NCI-H1092 treated with DMSO at 0.1 percent for 48 hours (cell line): ENCODE data around the gene BZW2.
"Not testable (repeated sequence)": the region's sequence is repeated elsewhere in the genome, so short reads cannot be mapped to it uniquely, and the experiment has no call there.

Experiments
- DNase-seq: peaks from one replicate; lab custom pipeline; 2025; lab: John Stamatoyannopoulos, UW

BZW2 gene

DNA sequence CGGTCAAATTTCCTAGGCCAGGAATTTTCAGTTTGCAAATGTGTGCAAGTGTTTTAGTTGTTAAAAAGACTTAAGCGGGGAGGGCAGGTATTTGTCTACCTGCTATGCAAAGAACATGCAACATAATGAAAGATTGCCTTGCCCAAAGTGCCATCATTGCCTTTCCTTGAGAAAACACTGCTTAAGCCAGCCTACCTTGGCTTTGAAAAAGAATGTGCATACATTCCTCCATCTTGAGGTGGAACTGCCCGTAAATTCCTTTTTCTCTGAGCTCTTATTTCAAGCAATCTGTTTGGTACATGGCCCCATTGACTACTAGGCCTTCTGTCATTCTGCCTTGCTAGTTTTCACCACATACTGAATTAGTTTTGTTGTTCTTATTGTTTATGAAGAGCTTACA lies 29.3 kb downstream of the BZW2 start:
- no peak for DNase-seq

DNA sequence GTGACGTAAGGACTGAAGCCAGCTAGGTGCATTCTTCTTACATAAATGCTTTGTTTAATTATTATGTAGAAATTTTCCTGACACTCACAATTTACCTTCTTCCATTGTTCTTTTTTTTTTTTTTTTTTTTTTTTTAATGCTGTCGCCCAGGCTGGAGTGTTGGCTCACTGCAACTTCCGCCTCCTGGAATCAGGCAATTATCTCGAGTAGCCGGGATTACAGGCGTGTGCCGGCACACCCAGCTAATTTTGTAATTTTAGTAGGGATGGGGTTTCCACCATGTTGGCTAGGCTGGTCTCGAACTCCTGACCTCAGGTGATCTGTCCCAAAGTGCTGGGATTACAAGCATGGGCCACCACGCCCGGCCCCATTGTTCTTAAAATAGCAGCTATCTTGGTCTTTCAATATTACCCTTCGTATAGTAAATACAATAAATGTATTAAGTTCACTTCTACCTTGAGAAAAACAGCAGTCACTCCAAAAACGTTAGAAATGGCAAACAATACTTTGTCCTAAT lies 32.1 kb downstream of the BZW2 start:
- no peak for DNase-seq

DNA sequence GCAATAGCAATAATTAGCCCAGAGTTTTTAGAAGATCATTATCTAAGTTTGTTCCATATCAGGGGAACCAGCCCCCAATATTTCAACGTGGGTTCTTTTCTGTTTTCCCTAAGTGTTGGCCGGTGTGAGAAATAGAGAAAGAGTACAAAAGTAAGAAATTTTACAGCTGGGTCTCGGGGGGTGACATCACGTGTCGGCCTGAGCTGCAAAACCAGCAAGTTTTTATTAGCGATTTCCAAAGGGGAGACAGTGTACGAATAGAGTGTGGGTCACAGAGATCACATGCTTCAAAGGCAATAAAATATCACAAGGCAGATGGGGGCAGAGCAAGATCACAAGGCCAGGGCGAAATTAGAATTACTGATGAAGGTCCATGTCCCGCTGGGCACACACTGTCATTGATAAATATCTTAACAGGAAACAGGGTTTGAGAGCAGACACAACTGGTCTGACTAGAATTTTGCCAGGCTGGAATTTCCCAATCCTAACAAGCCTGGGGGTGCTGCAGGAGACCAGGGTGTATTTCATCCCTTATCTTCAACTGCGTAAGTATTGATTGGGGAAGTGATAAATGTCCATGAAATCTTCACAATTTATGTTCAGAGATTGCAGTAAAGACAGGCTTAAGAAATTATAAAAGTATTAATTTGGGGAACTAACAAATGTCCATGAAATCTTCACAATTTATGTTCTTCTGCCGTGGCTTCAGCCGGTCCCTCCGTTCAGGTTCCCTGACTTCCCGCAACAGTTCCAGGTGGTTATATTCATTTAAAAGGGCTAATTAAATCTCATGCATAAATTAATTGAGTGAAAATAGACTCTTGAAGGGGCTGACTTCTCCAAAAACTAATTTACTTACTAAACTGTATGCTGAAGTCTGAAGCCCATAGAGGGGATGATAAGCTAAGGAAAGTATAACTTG lies 32.9 kb downstream of the BZW2 start:
- not testable (repeated sequence) for DNase-seq

DNA sequence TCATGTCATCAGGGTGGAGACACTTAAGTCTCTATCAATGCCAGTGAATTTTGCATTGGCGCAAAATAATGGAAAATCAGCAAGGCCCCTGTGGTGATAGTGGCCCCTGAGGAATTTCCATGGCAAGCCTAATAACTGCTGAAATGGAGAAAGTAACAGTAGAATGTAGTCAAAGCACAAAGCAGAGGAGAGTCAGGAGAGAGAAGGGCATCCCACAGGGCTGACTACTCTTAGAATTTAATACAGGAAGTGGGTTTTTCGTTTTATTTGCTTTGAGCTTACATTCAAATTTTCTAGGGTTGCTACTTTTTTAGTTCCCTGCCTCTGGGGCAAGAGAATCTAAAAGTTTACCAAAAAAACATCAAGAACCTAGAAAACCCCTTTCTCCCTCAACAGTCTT lies 39.0 kb downstream of the BZW2 start:
- no peak for DNase-seq

DNA sequence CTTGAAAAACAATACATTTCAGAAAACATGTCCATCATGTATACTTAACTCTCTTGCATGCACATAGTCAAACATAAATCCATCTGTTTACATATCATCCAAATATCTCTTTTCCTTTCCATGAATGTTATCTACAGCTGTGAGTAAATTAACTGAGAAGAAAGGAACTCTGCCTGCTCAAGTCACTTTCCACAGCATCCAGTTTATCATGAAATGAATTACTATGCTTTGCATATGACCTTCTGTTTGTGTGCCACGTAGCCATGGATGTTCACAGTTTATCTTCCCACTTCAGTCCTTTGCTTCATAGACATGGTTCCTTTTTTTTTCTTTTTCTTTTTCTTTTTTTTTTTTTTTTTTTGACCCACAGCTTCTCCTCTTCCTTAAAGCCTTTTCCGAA lies 39.6 kb downstream of the BZW2 start:
- no peak for DNase-seq

DNA sequence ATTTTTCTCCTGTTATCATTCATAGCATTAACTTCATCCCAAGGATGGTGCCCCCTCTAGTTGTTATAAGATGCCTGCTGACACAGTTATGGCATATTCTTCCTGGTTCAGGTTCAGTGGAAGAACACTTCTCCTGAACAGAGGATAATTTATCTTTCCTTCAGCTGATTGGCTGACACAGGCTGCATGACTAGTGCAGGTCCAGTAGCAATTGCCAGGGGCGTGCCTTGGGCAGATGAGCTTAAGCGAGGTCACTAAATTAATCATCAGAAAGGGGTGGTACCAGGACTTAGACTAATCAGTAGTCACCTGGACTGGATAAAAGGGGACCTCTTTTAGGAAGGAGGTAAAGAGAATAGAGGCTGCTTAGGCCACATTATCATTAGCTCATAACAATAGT lies 42.3 kb downstream of the BZW2 start:
- no peak for DNase-seq

DNA sequence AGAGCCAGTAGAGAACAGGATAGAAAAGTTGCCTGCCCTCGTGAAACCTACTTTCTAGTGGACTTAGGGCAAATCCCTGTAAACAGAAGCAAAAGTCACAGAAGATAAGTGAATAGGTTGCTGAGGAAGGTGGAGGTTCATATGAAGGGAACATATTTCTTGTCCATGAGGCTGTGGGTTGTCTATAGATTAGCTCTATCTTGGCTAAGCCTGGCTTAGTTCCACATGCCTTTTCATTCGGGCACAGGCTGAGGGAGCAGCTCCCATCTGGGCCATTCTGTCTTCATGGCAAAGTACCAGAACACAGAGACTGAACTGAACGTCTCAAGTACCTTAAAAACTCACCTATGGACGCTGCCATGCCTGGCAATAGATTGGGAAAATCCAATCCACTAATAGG lies 45.3 kb downstream of the BZW2 start:
- no peak for DNase-seq

DNA sequence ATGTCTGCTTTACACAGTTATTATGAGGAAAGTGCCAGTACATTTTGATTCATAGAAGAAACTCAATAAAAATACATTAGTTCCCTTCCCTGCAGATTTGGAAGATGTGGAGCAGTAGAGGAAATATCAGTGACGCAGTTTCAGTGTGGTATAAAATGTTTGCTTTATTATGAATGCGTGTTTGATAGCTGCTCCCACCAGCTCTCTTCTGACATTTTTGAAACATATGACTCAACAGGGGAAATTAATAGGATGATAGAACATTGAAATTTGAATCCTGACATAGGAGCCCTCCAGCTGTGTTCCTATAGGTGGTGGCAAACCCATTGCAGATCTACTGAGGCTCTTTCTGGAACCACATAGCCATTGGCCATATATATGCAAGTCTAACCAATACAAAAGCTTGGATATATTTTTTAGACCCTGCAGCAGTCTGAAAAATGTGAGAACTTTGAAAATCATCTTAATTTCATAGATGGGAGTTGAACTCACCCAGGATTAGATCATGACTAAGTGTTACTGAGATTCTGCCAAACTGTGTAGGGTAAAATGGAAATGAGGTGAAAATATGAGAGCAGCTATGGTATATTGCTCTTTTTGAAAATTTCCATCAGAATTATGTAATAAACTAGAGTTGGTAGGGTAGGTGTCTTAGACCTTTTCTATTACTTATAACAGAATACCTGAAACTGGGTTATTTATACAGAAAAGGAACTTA lies 47.8 kb downstream of the BZW2 start:
- DNase-seq, result no peak

DNA sequence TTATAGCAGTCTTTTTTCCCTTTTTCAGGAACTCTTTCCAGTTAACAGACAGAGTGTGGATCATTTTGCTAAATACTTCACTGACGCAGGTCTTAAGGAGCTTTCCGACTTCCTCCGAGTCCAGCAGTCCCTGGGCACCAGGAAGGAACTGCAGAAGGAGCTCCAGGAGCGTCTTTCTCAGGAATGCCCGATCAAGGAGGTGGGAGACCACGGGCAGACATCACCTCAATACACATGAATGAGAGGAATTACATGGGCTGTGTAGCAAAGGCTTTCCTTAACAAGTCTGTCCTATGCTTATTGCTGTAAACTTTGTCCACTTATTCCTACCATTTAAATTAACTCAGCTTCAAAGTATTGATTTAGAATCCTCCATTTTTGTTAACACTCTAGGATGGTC lies 48.8 kb downstream of the BZW2 start:
- DNase-seq, result no peak

DNA sequence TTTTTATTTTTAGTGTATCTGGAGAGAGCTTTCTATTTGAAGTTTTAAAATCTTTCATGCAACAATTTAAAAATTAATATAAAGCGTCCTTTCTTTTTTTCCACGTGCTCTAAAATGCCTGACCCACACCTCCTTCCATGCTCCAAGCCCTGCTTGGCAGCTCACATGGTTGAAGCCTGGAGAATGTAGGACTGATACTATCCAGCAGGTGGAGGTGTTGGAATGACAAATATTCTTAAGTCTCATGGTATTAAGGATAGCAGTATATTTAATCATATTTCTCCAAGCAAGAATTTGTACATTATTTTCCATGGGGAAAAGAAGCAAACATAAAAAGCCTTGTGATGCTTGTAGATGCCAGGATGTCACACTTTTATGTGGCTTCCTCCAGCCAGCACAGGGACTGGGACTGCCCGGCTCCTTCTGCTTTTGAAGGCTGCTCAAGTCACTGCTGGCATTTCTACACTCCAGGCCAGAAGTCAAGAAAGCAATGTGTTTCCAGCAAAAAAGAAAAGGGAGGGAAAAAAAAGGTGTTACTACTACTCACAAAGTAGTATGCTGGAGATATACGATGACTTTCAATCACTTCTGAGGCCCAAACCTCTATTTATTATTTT lies 49.7 kb downstream of the BZW2 start:
- peak; percentile 54 for DNase-seq

DNA sequence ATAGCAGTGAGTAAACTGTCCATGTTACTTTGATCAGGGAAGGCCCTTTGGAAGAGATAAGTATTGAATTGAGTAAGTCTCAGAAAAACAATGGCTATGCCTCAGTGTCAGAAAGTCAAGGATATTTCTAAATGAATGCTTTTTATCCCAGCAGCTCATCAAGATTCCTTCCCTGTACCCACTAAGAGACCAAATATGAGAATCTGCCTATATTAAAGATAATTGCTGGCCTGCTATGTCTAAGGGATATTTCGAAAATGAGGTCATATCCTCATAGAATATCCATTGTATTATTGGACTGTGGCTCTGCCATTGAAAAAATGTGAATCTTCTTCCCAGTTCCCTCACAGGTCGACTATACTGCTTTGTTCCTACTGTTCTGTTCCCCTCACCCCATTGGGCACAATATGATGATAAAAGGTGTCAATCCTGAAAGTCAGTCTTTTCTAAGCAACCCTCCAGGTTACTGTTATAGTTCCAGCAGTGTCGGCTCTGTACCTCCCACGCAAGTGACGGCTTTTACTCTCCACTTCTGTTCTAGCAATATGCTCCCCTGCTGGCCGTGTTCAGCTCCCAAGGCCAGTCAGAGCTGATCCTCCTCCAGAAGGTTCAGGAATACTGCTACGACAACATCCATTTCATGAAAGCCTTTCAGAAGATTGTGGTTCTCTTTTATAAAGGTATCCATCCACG lies 51.7 kb downstream of the BZW2 start:
- no peak for DNase-seq

DNA sequence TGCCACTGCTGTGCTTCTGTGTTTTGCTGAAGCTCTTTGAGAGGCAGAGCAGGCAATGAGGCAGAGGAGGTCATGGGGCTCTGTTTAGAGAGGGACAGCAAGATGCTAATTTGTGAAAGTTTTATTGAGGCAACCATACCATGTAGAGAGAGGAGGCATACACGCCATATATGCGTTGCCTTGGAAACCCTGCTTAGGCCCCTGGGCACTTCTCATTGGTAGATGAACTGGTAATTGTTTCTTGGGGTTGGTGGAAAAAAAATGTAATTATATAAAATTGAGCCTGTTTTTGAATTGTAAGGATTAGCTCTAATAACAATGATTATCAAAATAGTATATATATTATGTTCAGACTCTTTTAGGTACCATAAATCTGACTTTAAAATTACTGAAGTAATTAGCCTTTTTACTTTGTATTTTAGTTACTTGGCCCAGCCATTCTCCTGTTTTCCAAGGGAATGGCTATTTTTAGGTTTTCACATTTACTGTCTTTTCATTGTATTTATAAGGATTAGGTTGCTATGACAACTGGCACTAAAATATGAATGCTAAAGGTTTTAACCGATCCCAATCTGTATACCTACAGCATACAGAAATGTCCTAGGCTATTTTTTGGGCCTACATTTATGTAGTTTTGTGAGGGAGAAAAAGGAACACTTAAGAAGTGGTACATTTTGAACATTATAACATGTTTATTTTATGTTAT lies 52.4 kb downstream of the BZW2 start:
- no peak for DNase-seq

DNA sequence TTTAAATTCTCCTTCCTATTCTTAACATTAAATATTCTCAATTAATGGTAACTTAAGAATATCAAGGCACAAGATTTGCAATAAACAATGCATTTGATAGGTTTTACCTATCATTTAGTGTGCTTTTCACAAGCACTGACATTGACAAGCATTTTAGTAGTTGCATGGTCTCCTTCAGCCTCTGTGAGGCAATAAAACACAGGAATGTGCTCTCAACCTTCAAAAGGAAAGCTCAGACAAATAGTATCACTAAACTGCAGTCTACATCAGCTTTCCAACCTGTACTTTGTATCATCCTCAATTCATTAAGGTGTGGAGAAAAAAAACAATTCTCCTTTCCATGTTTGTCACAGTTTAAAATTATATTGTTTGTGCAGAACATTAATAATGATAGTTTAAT lies 56.5 kb downstream of the BZW2 start:
- no peak for DNase-seq

DNA sequence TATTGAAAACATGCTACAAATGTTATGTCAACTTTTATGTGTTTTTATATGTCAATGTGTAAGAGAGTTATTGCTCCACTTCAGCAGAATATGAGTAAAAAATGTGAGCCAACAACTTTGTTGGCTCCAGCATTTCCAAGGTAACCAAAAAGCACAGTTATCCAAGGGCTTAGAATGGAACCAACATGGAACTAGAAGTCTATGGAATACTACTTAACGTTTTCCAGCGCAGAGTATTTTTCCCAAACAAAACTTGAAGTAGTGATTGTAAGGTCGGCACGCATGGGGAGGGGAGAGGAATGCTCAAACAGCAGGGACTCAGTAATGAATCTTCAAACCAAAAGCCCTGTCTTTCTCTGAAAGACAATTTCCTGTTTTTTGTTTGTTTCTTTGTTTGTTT lies 62.5 kb downstream of the BZW2 start:
- no peak for DNase-seq

DNA sequence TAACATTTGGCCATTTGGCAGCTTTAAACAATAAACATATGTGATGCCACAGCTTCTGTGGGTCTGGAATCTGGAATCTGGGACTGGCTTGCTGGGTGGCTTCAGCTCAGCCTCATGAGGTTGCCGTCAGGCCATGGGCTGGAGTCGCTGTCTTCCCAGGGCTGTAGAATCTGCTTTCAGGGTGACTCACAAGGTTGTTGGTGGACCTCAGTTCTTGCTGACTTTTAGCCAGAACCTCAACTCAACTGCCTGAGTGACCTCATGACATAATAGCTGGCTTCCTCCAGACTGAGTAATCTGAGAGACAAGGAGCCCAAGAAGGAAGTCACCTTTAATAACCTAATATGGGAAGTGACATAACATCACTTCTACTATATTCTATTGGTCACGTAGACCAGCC lies 63.0 kb downstream of the BZW2 start:
- no peak for DNase-seq

DNA sequence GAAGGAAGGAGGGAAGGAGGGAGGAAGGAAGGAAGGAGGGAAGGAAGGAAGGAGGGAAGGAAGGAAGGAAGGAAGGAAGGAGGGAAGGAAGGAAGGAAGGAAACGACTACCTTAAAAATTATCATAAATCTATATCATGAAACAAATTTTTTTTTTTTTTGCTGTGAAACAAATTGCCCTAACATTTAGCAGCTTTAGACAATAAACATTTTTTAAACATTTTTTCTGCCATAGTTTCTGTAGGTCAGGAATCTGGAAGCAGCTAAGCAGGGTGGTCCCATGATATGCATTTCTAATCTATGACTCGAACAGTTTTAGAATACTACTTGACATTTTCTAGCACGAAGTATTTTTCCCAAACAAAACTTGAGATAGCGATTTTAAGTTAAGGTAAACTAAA lies 64.7 kb downstream of the BZW2 start:
- no peak for DNase-seq

DNA sequence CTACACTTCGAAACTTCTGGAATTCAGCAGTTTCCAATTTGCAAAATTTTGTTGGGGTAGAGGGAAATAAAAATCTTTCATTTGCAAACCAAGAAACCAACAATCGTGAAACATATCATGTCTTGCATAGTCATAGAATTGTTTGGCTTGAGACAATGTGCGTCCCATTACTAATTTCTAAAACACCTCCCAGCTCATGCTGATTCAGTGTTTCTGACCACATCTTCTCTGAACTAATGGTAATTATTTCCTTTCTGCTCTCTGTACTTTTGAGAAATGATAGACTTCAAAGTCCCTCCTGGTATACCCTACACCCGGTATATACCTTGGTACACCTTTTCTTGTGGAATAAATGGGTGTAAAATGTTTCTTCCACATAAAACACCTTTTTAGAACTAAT lies 65.7 kb downstream of the BZW2 start:
- DNase-seq, result no peak

DNA sequence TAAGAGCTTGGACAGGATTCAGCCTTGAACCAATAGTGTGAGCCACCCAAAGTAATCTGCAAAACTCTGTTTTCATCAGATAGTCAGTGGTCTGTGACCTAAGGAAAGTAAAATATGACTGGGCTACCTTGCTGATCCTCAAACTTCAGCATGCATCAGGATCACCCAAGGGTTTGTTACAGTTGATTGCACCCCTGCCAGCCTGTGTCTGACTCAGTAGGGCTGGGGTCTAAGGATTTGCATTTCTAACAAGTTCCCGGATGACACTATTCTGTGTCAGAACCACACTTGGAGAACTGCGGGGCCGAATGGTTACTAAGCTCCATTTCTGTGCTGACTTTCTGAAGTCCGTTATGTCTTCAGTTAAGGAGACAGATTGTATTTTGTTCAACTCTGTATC lies 66.9 kb downstream of the BZW2 start:
- DNase-seq, result no peak

DNA sequence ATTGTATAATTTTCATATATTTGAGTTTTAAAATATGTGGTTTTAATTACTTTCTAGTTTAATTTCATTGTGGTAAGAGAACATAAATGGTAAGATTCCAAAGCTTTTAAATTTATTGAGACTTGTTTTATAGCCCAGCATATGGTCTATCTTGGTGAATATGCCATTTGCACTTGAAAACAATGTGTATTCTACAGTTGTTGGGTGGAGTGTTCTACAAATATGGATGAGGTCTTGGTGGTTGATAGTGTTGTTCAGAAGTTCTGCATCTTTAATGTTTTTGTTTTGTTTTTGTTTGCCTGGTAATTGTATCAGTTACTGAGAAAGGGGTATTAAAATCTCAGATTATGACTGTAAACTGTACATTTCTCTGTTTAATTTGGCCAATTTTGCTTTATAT lies 69.9 kb downstream of the BZW2 start:
- no peak for DNase-seq

DNA sequence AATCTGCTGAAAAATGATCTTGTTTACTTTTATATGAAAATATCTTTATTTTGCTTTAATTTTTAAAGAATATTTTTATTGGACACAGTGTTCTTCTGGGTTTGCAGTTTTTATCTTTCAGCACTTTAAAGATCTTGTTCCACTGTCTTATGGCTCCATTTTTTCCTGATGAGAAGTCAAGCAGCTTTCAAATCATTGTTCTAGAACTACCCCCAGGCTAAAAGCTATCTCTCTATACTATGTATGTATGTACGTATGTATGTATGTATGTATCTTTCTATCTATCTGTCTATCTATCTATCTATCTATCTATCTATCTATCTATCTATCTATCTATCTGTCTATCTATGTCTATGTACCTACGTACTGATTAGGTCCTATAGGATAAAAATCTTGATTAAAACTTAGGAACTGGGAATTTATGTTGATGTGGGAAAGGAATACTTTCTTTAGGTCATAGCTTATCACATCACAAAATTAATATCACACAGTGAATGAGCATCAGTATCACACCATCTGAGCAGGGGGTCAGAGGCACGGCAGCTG lies 72.2 kb downstream of the BZW2 start:
- DNase-seq, result no peak

DNA sequence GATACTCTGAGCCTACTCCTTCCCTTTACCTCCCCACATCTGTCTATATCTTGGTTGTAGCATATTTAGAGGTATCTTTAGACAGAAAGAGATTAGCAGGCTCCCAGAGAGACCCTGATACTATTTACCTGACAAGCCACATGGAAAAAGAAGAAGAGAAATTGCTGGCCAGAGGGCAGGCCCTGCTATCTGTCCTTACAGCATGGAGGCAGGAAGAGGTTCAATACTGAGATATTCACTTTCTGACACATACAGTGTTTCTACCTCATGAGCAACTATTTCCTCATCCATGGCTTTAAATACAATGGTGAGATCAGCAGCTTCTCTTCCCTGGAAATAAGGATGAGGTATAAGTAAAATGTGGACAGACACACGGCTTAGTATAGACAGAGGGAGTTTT lies 73.7 kb downstream of the BZW2 start:
- DNase-seq, result no peak
